NCI-H526 treated with DMSO at 0.1 percent for 48 hours (cell line): ENCODE results near the gene ONECUT1.
"Not testable (repeated sequence)": the region's sequence is repeated elsewhere in the genome, so short reads cannot be mapped to it uniquely, and the experiment has no call there.

ENCODE experiments used
- DNase-seq: peaks from one replicate; lab custom pipeline; 2025; lab: John Stamatoyannopoulos, UW

The ONECUT1 gene

GRCh38 chr15:52790169-52790708 is at the start of gene ONECUT1:
ONECUT1 (minus strand) TSS chr15:52790336; CDS start chr15:52789884, 452 bp downstream.
- DNase-seq, result peak; percentile 34

GRCh38 chr15:52834379-52834778 is 44.2 kb upstream of the ONECUT1 start:
- no peak for DNase-seq

GRCh38 chr15:52824169-52824942 is 34.2 kb upstream of the ONECUT1 start:
- not testable (repeated sequence) for DNase-seq

GRCh38 chr15:52822475-52822874 is 32.3 kb upstream of the ONECUT1 start:
- DNase-seq, result no peak

GRCh38 chr15:52819253-52819652 is 29.1 kb upstream of the ONECUT1 start:
- DNase-seq, result no peak

GRCh38 chr15:52815899-52816298 is 25.8 kb upstream of the ONECUT1 start:
- DNase-seq, result not testable (repeated sequence)

- no peak for DNase-seq
Observed at GRCh38 chr15:52808996-52809395, 18.9 kb upstream of the ONECUT1 start.

- no peak for DNase-seq
Observed at GRCh38 chr15:52808441-52808840, 18.3 kb upstream of the ONECUT1 start.

GRCh38 chr15:52806284-52806655 is 16.1 kb upstream of the ONECUT1 start:
- no peak for DNase-seq

- no peak for DNase-seq
Observed at GRCh38 chr15:52805351-52806283, 15.5 kb upstream of the ONECUT1 start.

- no peak for DNase-seq
Observed at GRCh38 chr15:52804526-52805081, 14.5 kb upstream of the ONECUT1 start.

GRCh38 chr15:52803467-52804306 is 13.6 kb upstream of the ONECUT1 start:
- DNase-seq, result peak; percentile 7

GRCh38 chr15:52803108-52803466 is 13.0 kb upstream of the ONECUT1 start:
- DNase-seq, result no peak

GRCh38 chr15:52802110-52802509 is 12.0 kb upstream of the ONECUT1 start:
- DNase-seq, result no peak

- DNase-seq, result no peak
Observed at GRCh38 chr15:52801748-52802085, 11.6 kb upstream of the ONECUT1 start.

- DNase-seq, result no peak
Observed at GRCh38 chr15:52800828-52801747, 11.0 kb upstream of the ONECUT1 start.

- no peak for DNase-seq
Observed at GRCh38 chr15:52799145-52799811, 9.1 kb upstream of the ONECUT1 start.

GRCh38 chr15:52798529-52799101 is 8.5 kb upstream of the ONECUT1 start:
- no peak for DNase-seq

- DNase-seq, result no peak
Observed at GRCh38 chr15:52797625-52798501, 7.7 kb upstream of the ONECUT1 start.
